Measurements from ENCODE around the gene PNPLA2.
A peak's percentile ranks its signal among the peaks of the same experiment; 100 is the strongest.

PNPLA2 gene

GRCh38 chr11:799641-800316 lies 18.9 kb upstream of the PNPLA2 start:
- FAIRE-seq = no peak

DNA sequence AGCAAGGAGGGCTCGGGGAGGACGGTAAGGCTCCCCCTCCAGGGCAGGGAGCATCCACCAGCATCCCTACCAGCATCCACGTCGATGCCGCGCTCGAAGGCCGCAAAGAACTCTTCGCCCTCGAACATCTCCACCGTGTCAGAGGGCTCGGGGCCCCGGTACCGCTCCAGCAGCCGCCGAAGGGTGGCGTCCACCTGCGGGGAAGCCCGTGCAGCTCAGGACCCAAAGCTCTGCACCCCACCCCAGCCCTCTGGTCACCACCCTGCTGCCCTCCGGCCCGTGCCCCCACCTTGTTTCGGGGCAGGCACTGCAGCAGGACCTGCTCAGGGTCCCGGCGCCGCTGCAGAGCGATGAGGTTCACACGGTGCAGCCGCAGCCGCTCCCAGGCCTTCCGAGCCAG lies 18.2 kb upstream of the PNPLA2 start:
- FAIRE-seq = no peak

- no peak for FAIRE-seq
Observed at GRCh38 chr11:801097-801780, 17.5 kb upstream of the PNPLA2 start.

DNA sequence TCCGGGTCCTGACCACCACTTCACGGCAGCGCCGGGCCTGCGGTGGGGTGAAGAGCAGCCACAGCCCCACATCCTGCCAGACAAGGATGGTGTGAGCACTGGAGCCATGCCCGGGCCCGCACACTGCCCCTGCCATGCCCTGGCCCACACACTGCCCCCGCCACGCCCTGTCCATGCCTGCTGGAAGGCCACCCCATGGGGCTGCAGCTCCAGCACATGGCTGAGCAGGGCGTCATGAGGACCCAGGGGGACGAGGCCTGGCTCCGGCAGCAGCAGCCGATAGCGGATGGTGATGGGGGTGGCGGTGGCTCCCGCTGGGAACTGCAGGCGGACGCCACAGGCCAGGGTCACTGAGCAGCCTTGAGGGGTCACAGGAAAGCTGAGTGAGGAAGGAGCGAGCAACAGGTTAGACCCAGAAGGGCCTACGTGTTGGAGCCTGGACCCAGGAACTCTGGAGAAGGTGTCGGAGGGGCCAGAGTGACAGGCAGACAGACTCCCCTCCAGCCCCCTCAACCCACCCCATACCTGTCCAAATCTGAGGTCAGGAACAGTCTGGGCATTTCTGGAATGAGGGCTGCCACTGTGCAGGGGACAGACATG lies 16.6 kb upstream of the PNPLA2 start:
- FAIRE-seq = no peak

- FAIRE-seq = no peak
Observed at GRCh38 chr11:802693-803466, 15.8 kb upstream of the PNPLA2 start.

- FAIRE-seq = no peak
Observed at GRCh38 chr11:803467-803742, 15.3 kb upstream of the PNPLA2 start.

DNA sequence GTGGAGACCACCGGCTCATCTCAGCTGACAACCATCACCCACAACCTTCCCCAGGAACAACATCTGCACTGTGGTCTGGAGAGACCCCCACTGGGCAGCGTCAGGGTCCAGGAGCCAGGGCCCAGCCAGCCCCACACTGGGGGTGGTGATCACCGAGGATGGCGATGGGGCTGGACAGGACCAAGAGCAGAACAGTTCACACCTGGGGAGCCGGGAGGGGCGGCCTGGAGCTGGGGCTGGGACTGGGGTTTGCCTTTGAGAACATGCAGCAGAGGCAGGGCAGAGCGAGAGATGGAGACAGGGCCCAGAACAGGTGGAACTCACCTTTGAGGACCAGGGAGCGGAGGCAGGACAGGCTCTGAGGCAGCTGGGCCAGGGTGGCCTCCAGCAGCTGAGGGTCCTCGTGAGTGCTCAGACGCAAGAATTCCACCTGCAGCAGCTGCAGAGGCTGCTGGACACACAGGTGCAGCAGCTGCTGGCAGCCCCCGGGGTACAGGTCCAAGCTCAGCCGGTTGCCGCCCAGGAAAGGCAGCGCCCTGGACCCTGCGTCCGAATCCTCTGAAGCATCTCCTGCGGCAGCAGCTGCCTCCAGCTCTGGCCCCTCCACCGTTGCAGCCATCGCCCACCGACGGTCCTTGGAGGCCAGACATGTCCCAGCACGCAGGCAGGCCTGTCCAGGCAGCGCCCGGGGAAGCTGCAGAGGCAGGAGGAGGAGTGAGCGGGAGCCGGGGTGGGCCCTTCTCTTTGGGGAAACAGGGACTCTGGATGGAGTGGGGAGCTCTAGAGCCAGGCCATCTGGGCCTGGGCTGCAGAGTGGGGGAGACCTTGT lies 14.7 kb upstream of the PNPLA2 start:
- no peak for FAIRE-seq

DNA sequence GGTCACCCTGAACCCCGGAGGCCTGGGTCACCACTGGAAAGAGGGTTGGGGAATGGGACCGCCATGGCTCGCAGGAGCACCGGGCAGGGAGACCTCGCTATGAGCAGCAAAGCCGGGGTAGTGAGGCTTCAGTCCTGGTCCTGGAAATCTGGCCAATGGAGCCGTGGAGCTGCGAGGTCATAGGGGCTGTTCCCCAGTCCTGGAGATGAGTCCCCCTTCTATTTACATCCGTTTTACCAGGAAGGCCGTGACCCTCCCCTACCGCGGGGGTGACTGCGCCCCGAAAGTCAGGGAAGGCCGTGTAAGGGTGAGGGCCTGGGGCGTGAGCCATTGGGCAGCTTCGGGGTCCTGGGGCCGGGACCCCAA lies 14.1 kb upstream of the PNPLA2 start:
- no peak for FAIRE-seq

- FAIRE-seq = no peak
Observed at GRCh38 chr11:808427-809286, 10.1 kb upstream of the PNPLA2 start.

GRCh38 chr11:809287-810039 lies 9.3 kb upstream of the PNPLA2 start, which contains the start of gene RPLP2:
Gene RPLP2 (plus strand): TSS chr11:809967. CDS start chr11:810235, 268 bp downstream.
- FAIRE-seq = peak; percentile 65

- no peak for FAIRE-seq
Observed at GRCh38 chr11:810040-810567, 8.6 kb upstream of the PNPLA2 start.

DNA sequence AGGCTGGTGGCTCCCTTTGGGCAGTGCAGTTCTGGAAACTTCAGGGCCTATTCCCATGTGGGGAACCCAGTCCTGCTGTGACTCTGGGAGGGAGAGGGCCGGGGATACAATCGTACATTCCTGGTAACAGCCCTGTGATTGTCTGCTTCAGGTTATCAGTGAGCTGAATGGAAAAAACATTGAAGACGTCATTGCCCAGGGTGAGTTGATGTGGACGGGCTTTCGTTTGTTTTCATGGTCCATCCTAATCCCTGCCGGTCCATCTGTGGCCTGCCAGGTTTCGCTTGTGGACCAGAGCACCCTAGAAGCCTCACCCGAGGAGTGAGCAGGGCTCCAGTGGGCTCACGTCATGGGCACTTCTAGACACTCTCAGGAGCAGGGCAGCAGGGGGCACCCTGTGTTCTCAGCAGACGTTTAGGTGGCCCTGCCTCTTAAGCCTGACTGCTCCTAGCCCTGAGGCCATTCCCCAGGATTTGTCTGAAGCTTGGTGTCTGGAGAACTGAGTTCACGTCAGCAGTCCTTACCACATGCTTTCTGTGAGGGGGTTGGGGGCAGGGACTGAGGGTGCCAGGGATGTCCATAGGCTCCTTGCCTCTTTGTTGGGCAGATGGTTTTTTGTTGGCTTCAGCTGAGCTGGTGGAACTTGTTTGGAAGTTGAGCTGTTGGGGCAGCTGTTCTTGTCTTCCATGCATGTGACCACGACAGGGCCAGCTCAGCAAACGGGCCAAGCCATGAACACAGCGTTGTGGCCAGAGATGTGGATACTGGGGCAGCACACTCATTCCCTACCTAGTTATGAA lies 7.1 kb upstream of the PNPLA2 start:
- no peak for FAIRE-seq

DNA sequence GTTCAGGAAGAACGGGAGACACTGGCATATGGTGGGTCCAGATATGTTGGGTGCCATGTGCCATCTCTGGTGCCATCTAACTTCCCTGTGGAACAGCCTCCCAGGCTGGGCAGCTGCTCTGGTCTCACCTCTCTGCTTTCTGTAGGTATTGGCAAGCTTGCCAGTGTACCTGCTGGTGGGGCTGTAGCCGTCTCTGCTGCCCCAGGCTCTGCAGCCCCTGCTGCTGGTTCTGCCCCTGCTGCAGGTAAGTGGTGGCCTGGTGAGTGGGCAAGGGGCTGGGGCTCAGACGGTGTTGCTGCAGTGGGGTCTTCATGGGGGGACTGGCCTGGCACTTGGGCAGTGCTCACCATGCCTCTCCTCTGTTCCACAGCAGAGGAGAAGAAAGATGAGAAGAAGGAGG lies 6.3 kb upstream of the PNPLA2 start:
- FAIRE-seq = no peak

DNA sequence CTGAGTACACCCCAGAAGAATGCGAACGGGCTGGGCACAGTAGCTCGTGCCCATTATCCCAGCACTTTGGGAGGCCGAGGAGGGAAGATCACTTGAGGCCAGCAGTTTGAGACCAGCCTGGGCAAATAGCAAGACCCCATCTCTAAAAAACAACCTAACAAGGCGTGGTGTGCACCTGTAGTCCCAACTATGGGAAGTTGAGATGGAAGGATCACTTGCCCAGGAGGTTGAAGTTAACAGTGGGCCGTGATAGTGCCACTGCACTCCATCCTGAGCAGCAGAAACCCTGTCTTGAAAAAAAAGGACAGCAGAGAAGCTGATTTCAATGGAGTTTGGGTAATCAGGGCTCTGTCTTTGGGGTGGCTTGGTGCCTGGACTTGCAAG lies 5.7 kb upstream of the PNPLA2 start:
- no peak for FAIRE-seq

DNA sequence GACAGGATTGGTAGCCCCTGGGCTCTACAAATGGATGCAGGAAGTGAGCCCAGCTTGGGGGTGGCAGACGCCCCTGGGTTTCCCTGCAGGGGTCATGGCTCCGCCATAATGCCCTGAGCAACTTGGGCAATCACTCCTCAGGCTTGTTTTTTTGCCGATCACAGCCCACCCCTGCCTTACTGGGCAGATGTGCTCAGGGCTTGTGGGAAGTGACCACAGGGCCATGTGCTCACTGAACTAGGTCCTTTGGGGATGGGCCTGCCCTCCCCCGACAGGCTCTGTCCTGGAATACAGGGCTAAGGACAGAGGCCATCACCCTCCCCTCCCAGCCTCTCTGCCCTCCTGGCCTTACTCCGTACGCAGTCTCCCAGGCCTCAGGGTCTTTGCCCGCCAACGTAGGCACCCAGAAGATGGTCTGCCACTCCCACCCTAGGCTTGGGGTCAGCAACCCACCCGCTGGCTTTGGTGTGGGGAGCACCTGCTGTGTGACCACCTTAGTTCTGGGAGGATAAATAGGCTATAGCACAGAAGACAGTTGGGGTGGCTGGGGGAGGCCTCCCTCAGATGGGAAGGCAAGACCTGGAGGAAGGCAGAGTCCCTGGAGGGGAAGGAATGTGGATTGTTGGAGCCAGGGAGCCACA lies 5.1 kb upstream of the PNPLA2 start:
- FAIRE-seq = no peak

GRCh38 chr11:815675-816432 lies 2.9 kb upstream of the PNPLA2 start:
- no peak for FAIRE-seq

DNA sequence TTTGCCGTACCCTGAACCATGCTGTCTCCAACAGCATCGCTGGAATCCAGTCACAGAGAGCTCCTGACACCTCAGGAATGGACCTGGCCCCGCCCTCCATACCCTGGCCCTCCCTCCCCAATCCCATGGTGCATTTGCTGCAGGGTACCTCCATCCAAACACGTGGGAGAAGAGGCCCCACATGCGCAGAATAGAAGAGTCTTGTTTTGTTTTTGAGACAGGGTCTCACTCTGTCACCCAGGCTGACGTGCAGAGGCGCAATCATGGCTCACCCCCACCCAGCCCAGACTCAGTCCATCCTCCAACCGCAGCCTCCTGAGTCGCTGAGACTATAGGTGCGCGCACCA lies 2.3 kb upstream of the PNPLA2 start:
- FAIRE-seq = no peak

- no peak for FAIRE-seq
Observed at GRCh38 chr11:819129-819931, 616 bp downstream of the PNPLA2 start.
